Measurements from ENCODE around the gene TNS3.

- TF ChIP-seq POLR2A (IDR thresholded peaks at IDR 0.05; ENCODE audit: low read length): no peak
- no peak for TF ChIP-seq GATA1 (IDR thresholded peaks at IDR 0.05; ENCODE audit: low read depth, low read length)
Measured at GRCh38 chr7:47549916-47550315, 32.0 kb downstream of the TNS3 start.
